ENCODE results near the gene PKP1.

Gene PKP1

DNA sequence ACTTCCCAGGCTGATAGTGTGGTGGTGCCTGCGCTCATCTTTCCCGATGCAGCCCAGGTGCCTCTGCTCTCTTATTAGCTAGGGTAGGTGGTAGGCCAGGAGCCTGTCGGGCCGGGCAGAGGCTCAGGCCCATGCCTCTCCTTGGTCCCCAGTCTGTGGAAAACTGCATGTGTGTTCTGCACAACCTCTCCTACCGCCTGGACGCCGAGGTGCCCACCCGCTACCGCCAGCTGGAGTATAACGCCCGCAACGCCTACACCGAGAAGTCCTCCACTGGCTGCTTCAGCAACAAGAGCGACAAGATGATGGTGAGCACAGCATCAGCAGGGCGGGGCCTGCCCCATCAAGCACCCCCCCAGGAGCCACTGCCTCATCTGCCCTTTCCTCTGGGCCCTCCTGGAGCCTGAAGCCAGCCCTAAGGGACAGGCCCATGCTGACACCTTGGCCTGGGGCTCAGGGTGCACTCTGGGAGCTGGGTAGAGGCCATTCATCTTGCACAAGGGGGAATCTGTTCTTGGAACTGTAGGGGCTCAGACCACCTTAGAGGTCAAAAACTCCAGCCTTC, 38.6 kb downstream of the PKP1 start:
- DNase-seq: no peak
- in situ Hi-C loops (cut with MboI; ENCODE audit: low pct_unique_long_range_greater_than_20kb, low sequenced_read_pairs): no loop called here

DNA sequence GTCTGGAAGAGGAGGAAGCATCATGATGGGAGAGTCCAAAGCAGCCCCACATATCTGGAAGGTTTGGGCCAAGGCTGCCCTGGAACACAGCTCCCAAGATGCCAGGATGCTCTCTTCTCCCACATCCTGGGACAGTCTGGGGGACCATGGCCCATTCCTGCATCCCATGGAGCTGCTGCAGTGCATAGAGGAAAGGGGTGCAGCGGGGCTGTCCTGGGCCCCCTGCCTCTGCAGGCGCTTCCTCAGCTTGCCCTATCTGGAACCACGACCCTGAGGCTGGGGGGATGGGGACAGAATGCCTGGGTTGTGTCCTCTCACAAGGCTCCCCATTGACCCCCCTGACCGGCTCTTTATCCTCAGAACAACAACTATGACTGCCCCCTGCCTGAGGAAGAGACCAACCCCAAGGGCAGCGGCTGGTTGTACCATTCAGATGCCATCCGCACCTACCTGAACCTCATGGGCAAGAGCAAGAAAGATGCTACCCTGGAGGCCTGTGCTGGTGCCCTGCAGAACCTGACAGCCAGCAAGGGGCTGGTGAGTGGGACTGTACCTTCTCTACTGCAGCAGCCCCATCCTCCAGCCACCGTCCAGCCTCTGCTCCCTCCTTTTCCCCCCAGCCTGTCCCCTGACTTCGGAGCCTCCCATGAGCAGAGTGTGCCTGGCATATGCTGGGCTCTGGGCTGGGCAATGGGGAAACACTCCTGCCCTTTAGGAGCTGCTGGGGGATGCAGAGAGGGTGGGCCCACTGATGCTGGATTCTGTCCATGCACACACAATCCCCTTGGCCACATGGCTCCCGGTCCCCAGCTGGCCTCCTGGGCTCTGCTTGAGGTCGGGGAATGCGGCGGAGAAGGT, 39.6 kb downstream of the PKP1 start:
- no peak for DNase-seq
- in situ Hi-C loops (cut with MboI; ENCODE audit: low pct_unique_long_range_greater_than_20kb, low sequenced_read_pairs): no loop called here

DNA sequence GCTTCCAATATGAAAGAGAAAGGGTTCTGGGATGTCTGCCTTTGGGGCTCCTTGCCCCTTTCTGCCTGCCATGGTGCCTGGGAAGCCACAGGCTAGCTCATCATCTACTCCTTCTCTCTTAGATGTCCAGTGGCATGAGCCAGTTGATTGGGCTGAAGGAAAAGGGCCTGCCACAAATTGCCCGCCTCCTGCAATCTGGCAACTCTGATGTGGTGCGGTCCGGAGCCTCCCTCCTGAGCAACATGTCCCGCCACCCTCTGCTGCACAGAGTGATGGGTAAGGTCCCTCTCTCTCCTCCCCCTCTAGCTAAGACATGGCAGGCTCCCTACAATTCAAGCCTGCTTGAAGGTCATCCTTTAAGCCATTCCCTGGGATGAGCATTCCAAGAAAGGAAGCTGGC, 41.0 kb downstream of the PKP1 start:
- DNase-seq: no peak
- in situ Hi-C loops (cut with MboI; ENCODE audit: low pct_unique_long_range_greater_than_20kb, low sequenced_read_pairs): no loop called here

DNA sequence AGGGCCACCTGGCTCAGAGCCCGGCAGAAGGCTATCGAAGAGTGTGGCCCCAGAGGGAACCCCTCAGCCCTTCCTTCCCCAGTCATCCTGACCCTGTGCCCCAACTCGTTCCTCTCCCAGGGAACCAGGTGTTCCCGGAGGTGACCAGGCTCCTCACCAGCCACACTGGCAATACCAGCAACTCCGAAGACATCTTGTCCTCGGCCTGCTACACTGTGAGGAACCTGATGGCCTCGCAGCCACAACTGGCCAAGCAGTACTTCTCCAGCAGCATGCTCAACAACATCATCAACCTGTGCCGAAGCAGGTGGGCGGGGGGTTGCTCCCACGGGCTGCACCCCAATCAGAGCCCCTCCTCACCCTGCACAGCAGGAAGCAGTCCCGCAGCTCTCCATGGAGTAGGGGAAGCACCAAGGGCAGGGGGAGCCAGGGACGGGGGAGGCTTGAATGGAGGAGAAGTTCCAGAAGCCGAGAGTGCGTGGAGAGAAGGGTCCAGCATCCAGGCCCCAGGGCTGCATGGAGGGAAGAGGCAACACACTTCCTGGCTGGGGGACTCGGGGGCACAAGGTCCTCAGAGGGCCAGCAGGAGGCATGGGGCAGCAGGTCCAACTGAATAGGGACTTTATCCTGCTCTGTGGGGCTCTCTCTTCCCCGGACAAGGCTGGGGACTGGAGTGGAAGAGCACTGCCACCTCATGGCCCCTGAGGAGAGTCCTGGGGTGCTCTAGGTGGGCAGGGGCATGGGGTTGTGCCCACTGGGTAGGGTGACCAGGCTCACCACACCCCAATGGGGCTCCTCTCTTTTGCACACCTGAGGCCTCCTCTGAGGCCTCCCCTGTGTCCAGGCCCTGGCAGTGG, 41.7 kb downstream of the PKP1 start:
- no peak for DNase-seq
- in situ Hi-C loops (cut with MboI; ENCODE audit: low pct_unique_long_range_greater_than_20kb, low sequenced_read_pairs): no loop called here

DNA sequence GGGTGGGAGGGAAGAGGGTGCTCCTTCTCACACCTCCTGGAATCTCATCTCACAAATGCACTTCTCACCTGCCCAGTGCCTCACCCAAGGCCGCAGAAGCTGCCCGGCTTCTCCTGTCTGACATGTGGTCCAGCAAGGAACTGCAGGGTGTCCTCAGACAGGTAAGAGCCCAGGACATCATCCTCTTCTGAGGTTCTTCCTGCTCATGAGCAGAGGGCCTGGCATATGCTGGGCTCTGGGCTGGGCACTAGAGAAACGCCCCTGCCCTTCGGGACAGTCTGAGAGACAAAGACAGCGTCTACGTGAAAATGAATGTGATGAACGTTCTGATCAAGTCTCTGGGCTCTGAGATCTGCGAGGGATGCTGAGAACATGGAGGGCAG, 42.4 kb downstream of the PKP1 start:
- in situ Hi-C loops (cut with MboI; ENCODE audit: low pct_unique_long_range_greater_than_20kb, low sequenced_read_pairs): no loop called here
- no peak for DNase-seq

DNA sequence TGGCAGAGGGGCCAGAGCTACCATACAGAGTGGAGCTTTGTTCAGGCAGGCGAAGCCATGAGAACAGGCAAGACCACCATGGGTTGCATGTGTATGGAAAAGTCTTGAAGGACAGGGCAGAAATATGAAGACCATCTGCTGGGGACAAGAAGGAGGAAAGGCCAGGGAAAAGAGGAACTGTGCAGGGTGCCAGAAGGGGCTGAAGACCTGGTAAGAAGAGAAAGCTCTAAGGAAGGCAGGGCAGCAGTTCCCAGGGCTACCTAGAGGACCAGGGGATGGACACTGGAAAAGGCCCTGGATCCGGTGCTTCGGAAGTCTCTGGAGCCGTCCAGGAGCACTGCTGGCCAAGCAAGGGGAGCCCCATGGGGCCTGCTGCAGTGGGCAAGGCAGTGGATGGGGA, 43.4 kb downstream of the PKP1 start:
- no peak for DNase-seq
- in situ Hi-C loops (cut with MboI; ENCODE audit: low pct_unique_long_range_greater_than_20kb, low sequenced_read_pairs): no loop called here

DNA sequence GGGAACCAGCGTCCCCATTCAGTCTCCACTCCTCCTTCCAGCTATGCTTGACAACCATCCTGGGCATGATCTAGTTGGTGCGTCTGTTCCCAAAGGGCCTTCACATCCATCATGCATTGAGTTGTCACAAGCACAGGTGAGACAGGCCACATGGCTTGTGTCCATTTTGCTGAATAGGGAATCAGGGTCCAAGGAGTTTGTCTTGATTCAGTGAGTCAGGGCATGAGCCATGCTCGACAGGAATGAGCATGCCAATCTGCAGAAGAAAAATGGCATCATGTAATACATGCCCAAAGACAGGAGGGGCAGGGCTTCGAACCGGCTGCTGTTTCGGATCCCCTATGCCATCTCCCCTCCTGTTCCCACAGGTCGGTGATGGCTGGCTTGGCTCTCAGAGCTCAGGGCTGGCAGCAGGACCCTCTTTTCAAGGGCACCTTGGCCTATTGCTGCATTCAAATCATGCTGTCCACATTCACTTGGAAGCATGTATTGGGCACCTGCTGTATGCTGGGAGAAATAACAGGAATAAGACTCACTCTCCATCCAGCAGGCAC, 44.5 kb downstream of the PKP1 start:
- in situ Hi-C loops (cut with MboI; ENCODE audit: low pct_unique_long_range_greater_than_20kb, low sequenced_read_pairs): no loop called here
- no peak for DNase-seq

DNA sequence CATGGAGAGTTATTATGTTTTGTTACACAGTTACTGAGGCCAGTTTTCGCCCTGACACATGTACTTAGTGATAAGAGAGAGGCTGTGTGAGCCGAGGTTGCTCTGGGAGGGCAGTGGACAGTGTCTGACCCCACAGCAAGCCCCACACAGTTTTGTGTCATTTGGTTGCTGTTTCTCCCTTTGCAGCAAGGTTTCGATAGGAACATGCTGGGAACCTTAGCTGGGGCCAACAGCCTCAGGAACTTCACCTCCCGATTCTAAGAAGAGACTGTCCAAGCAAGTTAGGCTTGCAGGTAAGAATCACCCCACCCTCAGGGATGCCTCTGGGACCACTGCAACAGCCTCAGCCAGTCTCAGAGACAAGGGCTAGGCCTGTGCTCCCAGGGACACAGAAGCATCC, 45.3 kb downstream of the PKP1 start:
- in situ Hi-C loops (cut with MboI; ENCODE audit: low pct_unique_long_range_greater_than_20kb, low sequenced_read_pairs): no loop called here
- DNase-seq: no peak

DNA sequence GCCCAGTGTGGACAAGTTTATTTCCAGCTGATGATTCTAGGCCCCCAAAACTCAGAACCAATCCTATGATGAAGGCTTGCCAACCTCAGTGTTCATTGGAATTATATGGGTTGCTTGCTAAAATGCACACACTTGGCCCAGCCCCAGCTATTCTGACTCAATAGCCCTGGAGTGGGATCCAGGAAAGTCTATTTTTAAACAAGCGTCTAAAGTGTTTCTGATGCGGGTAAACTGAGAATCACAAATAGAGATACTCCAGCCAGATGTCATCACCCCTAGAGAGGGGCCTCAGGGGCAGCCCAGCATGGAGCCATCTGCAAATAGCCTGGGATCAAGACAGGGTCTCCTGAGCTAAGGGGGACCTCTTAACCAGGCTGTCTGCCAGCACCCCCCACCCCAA, 46.0 kb downstream of the PKP1 start:
- no peak for DNase-seq
- in situ Hi-C loops (cut with MboI; ENCODE audit: low pct_unique_long_range_greater_than_20kb, low sequenced_read_pairs): no loop called here

DNA sequence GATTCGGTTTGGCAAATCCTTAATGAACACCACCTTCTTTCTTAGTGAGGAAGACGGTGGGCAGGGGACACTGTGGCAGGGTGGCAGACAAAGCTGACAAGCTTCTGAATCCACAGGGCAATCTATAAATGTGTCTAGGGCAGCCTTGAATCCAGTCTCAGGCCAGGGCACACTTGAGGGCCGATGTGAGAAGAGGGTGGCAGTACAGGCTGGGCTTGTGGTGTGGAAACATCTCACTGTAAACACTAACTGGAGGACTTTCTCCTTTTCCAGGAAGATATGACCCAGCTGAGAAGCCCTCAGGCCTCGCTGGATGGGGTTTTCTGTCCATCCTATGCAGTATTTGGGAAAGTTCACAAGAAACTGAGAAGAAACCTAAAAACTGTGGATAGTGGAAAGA, 46.5 kb downstream of the PKP1 start:
- DNase-seq: no peak

DNA sequence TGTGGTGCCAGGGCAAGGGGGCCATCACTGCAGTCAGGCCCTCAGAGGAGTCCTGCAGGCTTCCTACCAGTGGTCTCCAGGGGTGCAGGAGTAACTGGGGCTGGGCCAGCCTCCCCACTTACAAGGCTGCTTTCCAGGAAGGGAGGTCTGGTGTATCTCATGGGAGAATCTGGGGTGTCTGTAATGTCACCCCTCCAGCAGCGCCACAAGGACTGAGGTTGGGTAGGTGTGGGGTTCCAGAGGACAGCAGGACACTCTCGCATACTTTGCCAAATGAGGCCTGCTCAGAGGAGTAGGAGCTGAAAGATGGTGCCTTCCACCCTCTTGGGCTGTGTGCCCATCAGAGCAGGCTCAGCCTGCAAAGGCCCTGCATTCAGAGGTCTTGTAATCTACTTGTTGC, 47.2 kb downstream of the PKP1 start:
- in situ Hi-C loops (cut with MboI; ENCODE audit: low pct_unique_long_range_greater_than_20kb, low sequenced_read_pairs): no loop called here
- no peak for DNase-seq

More for the DNA sequence above, 46.5 kb downstream of the PKP1 start:
- in situ Hi-C loops (cut with MboI; ENCODE audit: low pct_unique_long_range_greater_than_20kb, low sequenced_read_pairs): no loop called here

DNA sequence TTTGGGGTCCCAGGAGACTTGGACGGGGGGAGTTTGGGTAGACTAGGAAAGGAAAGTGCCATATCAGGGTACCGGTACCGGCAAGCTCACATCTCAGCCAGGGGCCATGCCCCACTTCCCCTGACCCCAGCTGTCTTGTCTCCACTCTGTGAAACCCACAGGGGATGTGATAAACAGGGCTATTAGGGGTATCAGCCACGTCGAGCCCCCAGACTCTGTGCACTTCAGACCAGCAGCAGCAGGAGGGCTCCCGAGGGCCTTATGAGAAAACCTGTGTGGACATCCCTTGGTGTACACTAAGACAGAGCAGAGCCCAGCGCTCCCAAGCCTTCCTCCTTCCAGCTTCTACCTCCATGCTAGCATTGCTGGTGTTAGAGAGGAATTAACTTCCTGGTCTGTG, 47.9 kb downstream of the PKP1 start:
- in situ Hi-C loops (cut with MboI; ENCODE audit: low pct_unique_long_range_greater_than_20kb, low sequenced_read_pairs): no loop called here

DNA sequence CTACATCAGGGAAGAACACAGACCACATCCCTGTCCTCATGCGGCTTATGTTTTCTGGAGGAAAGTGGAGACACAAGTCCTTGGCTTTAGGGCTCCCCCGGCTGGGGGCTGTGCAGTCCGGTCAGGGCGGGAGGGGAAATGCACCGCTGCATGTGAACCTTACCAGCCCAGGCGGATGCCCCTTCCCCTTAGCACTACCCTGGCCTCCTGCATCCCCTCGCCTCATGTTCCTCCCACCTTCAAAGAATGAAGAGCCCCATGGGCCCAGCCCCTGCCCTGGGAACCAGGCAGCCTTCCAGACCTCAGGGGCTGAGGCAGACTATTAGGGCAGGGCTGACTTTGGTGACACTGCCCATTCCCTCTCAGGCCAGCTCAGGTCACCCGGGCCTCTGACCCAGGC, 48.7 kb downstream of the PKP1 start:
- no peak for DNase-seq
- in situ Hi-C loops (cut with MboI; ENCODE audit: low pct_unique_long_range_greater_than_20kb, low sequenced_read_pairs): no loop called here

More for the DNA sequence above, 47.9 kb downstream of the PKP1 start:
- DNase-seq: no peak

DNA sequence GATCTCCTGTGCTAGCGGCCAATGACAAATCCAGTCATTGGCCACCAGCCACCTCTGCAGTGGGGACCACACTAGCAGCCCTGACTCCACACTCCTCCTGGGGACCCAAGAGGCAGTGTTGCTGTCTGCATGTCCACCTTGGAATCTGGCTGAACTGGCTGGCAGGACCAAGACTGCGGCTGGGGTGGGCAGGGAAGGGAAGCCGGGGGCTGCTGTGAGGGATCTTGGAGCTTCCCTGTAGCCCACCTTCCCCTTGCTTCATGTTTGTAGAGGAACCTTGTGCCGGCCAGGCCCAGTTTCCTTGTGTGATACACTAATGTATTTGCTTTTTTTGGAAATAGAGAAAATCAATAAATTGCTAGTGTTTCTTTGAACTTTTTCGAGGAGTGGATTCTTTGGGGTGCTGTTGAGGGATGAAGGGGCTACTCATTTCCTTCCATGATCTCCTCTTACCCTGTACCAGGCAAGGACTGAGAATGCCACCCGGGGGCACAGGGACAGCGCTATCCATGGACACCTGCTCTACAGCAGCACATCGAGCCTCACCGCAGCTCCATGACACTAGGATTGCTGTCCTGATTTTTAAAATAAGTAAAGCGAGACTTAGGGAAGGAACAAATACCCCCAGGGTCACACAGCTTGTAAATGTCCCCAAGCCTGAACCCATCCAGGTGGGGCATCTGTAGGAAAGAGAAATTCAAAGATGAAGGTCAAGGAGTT, 49.5 kb downstream of the PKP1 start:
- no peak for DNase-seq

DNA sequence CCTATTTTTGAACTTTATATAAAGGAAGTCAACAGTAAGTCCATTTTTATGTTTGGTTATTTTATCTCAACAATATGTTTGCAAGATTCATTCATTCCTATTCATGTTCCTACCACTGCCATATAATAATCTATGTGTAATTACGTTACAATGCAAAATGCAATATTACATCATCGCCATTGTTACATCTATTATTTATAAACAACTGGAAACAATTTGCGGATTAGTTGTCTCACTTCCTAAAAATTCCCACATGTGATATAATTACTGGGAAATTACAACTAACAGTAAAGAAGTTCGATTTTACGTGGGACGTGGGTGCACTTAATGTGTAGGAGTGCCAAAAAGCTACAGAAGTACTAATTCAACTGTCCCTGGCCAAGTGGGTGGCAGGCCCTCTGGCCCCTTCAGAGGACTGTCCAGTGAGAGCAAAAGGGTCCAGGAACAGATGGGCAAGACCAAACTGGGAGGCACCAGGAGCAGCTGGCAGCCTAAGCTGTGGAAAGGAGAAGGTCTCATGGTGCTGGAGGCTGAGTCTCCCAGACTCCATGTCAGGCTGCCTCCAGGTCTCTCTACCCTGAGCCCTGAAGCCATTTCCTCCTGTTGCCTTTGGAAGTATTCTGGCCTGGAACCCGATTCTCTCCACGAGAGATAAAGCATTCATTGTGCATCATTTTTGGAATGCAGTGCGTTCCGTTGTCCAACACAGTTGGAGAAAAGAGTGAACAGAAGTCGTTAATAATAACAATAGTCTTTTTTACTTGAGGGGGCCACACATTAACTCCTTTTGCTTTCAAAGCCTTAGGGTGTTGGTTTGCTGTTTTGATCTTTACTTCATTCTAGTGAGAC, 51.2 kb downstream of the PKP1 start:
- no peak for DNase-seq
- in situ Hi-C loops (cut with MboI; ENCODE audit: low pct_unique_long_range_greater_than_20kb, low sequenced_read_pairs): no loop called here

More for the DNA sequence above, 49.5 kb downstream of the PKP1 start:
- in situ Hi-C loops (cut with MboI; ENCODE audit: low pct_unique_long_range_greater_than_20kb, low sequenced_read_pairs): no loop called here

DNA sequence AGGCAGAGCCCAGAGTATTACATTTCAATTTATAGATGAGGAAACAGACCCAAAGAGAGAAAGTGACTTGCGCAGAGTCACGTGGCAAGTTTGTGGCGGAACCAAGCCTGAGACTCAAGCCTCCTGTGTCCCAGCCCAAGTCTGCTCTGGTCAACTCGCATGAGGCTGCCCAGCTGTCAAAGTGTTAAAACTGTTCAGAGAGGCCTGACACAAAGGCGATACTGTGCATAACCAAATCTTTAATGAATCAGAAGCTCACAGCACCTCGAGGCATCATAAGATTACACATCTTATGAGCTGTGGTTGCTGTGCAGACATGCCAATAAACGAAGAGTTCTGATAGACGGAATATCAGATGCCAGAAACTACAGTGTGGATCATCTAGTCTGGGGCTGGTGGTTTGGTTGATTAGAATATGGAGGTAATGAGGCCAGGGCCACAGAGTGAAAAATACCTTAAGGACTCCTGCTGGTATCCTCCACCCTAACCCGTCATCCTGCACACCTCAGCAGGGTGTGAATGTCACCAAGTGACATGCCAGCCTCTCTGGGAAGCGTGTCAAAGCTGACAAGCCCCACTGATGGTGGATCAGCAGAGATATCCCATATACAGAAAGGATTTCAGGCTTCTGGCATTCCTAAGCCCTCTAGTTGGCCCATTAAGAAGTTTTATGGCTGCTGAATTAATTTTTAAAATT, 52.0 kb downstream of the PKP1 start:
- in situ Hi-C loops (cut with MboI; ENCODE audit: low pct_unique_long_range_greater_than_20kb, low sequenced_read_pairs): no loop called here
- no peak for DNase-seq

DNA sequence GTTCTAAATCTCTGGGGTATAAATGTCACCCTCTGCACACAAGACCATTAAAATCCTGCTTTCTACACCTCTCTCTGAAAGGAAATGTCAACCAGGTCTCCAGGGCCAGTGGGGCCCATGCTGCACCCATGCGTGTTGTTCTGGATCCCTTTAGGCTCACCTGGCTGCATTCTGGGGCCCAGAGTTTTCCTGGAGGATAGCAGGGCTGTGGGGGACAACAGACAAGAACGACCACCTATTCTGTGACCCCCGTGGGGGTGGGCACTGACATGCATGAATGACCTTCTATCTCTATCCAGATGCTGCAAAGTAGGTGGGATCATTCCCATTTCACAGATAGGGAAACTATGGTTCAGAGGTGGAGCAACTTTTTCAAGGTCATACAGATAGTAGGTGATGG, 52.6 kb downstream of the PKP1 start:
- in situ Hi-C loops (cut with MboI; ENCODE audit: low pct_unique_long_range_greater_than_20kb, low sequenced_read_pairs): no loop called here

More for the DNA sequence above, 52.6 kb downstream of the PKP1 start:
- no peak for DNase-seq
